KMS-11 (cell line): Measurements from ENCODE around the gene NPVF.

Source experiments
- H2AFZ ChIP-seq: fragments of 200-600 bp; sonication (generic); 2 replicates; pipeline ENCODE4 v1.6.1; 2016; ENCODE audit warnings: antibody characterized with exemption, mixed run types, low read depth
- H3K27ac ChIP-seq: fragments of 200-600 bp; sonication (generic); 2 replicates; pipeline ENCODE4 v1.6.1; 2016; ENCODE audit warnings: mild to moderate bottlenecking, mixed run types
- H3K27me3 ChIP-seq: fragments of 200-600 bp; sonication (generic); 2 replicates; pipeline ENCODE4 v1.6.1; 2017; ENCODE audit warnings: mild to moderate bottlenecking, low read depth, mixed run types, moderate library complexity; ENCODE audit not compliant: insufficient read depth
- H3K36me3 ChIP-seq: fragments of 200-600 bp; sonication (generic); 2 replicates; pipeline ENCODE4 v1.6.1; 2017; ENCODE audit warnings: mild to moderate bottlenecking, mixed run types; ENCODE audit not compliant: insufficient read depth
- H3K4me1 ChIP-seq: fragments of 200-600 bp; sonication (generic); 2 replicates; pipeline ENCODE4 v1.6.1; 2016; ENCODE audit warnings: mild to moderate bottlenecking, low read depth, mixed run types; ENCODE audit not compliant: poor library complexity, severe bottlenecking
- H3K4me2 ChIP-seq: fragments of 200-600 bp; sonication (generic); 2 replicates; pipeline ENCODE4 v1.7.0; 2016; ENCODE audit warnings: mild to moderate bottlenecking, mixed run types
- H3K4me3 ChIP-seq: fragments of 200-600 bp; sonication (generic); IDR thresholded peaks from 2 replicates; pipeline ENCODE4 v1.6.1; 2017; ENCODE audit warnings: low read depth, low read length, mixed read lengths; ENCODE audit not compliant: insufficient read depth
- H3K79me2 ChIP-seq: fragments of 200-600 bp; sonication (generic); 2 replicates; pipeline ENCODE4 v1.6.1; 2016; ENCODE audit warnings: low read depth, mixed run types; ENCODE audit not compliant: insufficient read depth
- H3K9ac ChIP-seq: fragments of 200-600 bp; sonication (generic); 2 replicates; pipeline ENCODE4 v1.6.1; 2016; ENCODE audit warnings: mild to moderate bottlenecking, mixed run types
- H4K20me1 ChIP-seq: fragments of 200-600 bp; sonication (generic); 2 replicates; pipeline ENCODE4 v1.6.1; 2016; ENCODE audit warnings: mild to moderate bottlenecking, mixed run types; ENCODE audit not compliant: insufficient read depth
- CTCF ChIP-seq: fragments of 200-600 bp; sonication (generic); conservative IDR thresholded peaks from 2 replicates; pipeline ENCODE4 v1.6.1; 2017; ENCODE audit warnings: low read depth, mild to moderate bottlenecking, antibody characterized with exemption, low read length, moderate library complexity, mixed read lengths

NPVF gene

GRCh38 chr7:25235471-25235870 is 7.2 kb upstream of the NPVF start:
- Histone ChIP-seq H3K4me3 (no peak overlapping the region), H3K4me1 (peaks cover 10% of the 10 kb centered on the region), H3K27ac (no peak overlapping the region), H3K79me2 (no peaks in the 10 kb centered on the region), H3K36me3 (no peaks in the 10 kb centered on the region), H3K4me2 (no peak overlapping the region), H4K20me1 (no peaks in the 10 kb centered on the region), H3K9ac (no peak overlapping the region), H2AFZ (no peak overlapping the region), H3K27me3 (no peaks in the 10 kb centered on the region)
- no peak for TF ChIP-seq CTCF

GRCh38 chr7:25234336-25234735 is 6.0 kb upstream of the NPVF start:
- Histone ChIP-seq H3K79me2 (no peaks in the 10 kb centered on the region), H2AFZ (no peak overlapping the region), H3K4me2 (no peak overlapping the region), H3K27ac (no peak overlapping the region), H4K20me1 (no peaks in the 10 kb centered on the region), H3K9ac (no peak overlapping the region), H3K4me1 (peaks cover 10% of the 10 kb centered on the region), H3K27me3 (no peaks in the 10 kb centered on the region), H3K36me3 (no peaks in the 10 kb centered on the region), H3K4me3 (no peak overlapping the region)
- no peak for TF ChIP-seq CTCF

- no peak overlapping the region for H3K4me2 ChIP-seq
- H4K20me1 ChIP-seq: no peaks in the 10 kb centered on the region
- H3K4me3 ChIP-seq: no peak overlapping the region
- no peaks in the 10 kb centered on the region for H3K4me1 ChIP-seq
- H2AFZ ChIP-seq: no peak overlapping the region
- no peaks in the 10 kb centered on the region for H3K79me2 ChIP-seq
- TF ChIP-seq CTCF: no peak
- H3K9ac ChIP-seq: no peak overlapping the region
- no peaks in the 10 kb centered on the region for H3K27me3 ChIP-seq
- H3K36me3 ChIP-seq: no peaks in the 10 kb centered on the region
- no peak overlapping the region for H3K27ac ChIP-seq
Observed at GRCh38 chr7:25223206-25223605, 5.1 kb downstream of the NPVF start.

DNA sequence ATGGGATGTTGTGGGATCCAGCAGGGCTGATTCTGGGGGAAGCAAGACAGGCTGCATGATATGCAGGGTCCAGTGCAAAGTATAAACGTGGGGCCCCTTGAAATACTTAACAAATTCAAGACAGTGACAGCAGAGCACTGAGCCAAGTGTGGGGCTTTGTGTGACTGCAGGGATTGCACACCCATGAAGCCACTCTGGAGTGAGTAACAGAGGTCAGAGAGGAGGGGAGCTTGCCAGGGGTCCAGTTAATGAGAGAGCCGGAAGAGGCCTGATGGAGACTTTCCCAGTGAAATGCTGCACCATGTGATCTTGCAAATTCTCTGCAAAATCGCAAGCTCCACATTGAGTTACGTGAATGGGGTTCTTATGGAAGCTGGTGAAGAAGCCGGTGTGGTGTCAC is 5.6 kb downstream of the NPVF start:
- Histone ChIP-seq H2AFZ (no peak overlapping the region), H3K4me2 (no peak overlapping the region), H3K27ac (no peak overlapping the region)

More for the DNA sequence above, 5.6 kb downstream of the NPVF start:
- no peak for TF ChIP-seq CTCF
- Histone ChIP-seq H3K4me1 (no peaks in the 10 kb centered on the region), H3K27me3 (no peaks in the 10 kb centered on the region), H4K20me1 (no peaks in the 10 kb centered on the region), H3K79me2 (no peaks in the 10 kb centered on the region), H3K36me3 (no peaks in the 10 kb centered on the region), H3K4me3 (no peak overlapping the region), H3K9ac (no peak overlapping the region)
